ENCODE measurements around the gene NEGR1.

Gene NEGR1

GRCh38 chr1:72229893-72230292, 52.4 kb downstream of the NEGR1 start:
- no peak for DNase-seq

DNA sequence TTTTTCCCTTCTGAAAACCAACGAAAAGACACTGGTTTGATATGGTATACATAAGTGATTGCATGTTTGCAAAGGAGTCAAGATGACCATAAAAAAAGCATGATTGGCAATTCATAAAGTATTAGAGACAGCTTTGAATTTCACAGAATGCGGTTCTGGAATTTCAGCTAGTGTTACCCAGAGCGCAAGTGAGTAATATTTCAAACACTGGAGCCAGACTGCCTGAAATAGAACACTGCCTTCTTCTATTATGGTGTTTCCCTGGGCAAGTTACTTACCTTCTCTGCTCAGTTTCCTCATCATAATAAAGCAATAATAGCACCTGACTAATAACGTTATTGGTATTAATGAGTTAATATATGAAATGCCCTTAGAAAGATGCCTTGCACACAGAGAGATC, 54.7 kb downstream of the NEGR1 start:
- DNase-seq: no peak

- DNase-seq: no peak
Observed at GRCh38 chr1:72224506-72224905, 57.8 kb downstream of the NEGR1 start.

GRCh38 chr1:72221811-72222210, 60.5 kb downstream of the NEGR1 start:
- DNase-seq: no peak

DNA sequence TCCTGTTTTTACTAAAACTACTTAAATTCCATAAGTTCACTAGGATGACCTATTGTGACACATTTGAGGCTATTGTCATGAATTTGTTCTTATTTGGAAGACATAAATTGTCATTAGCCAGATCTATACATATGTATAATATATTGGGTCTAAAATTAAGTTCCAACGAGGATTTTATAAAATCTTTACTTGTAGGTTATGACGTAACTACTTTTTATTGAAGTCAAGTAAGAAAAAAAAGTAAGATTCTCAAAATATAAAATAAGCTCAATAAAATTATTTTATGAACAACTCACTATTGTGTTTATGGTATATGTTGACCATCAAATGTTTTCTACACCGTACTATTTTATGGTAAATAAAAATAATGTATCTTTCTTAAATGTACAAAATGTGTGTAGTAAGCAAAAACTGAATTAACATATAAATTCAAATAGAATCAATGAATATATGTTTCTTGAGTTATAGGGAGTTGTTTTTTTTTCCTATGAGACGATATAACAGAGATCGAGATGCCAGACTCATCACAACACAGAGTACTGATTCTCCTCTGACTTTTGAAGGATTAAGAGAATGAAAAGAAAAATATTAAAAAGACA, 64.1 kb downstream of the NEGR1 start:
- no peak for DNase-seq

DNA sequence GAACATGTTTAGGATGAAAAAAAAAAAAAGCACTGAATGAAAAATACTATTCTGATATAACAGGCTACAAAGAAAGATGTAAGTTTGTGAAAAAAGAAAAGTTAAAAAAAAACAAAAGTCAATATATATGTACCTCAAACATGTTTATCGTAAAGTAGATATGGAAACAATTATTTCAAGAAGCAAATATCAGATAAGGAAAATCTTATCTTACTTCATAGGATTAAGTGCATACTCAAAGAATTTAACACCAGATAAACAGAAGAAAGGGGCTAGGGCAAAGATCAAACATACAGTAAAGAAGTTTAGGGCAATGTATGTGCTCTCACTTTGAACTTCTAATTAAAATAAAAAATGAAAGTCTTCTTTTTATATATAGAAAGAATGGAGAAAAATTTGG, 75.3 kb downstream of the NEGR1 start:
- DNase-seq: no peak

DNA sequence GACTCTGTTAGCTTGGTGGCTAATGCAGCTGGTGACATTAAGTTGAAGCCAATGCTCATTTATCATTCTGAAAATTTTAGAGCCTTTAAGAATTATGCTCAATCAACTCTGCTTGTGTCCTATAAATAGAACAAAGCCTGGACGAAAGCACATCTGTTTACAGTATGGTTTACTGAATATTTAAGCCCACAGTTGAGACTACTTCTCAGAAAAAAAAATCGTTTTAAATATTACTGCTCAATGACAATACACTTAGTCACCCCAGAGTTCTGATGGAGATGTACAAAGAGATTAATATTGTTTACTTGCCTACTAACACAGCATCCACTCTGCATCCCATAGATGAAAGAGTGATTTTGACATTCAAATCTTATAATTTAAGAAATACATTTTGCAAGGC, 79.6 kb downstream of the NEGR1 start:
- DNase-seq: no peak

DNA sequence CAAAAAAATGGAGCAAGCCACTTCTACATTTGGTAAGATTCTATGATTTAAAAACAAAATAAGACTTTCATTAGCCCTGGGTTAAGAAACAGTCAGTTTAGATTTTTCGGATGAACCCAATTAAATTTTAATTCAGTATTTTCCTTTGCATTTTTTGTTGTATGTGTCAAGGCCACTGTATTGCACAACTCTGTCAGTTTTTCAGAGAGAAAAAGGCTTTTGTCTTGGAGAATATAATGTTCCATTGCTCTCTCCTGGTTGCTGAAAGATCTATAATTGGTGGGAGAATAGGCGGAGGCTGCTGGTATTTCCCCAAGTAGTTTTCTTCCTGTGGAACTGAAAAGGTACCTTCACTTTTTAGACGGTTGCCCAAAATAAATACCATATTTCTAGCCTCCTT, 84.6 kb downstream of the NEGR1 start:
- no peak for DNase-seq

DNA sequence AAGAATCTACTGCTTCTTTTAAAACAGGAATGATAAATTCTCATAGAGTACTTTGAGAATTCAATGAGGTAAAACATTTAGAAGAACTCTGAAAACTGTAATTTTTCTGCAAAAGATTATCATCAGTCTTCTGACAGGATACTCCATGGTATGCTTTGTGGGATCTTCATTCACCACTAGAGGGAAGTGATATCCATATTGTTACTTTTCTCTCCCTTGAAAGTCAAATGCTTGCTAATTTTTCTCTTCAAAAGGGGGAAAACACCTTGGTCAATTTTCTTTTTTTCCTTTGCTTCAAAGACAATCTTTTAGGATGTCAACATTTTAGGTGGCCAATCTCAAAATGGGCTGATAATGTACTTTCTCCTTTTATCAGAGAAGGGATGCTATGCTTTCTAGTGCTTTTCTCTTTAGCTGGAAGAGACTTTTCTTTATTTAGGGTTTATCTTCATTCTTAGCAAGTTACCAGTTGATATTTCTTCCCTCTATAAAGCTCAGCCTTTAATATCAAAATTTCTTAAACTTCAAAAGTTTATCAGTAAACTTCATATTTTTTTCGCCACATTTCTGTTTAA, 95.5 kb downstream of the NEGR1 start:
- no peak for DNase-seq

DNA sequence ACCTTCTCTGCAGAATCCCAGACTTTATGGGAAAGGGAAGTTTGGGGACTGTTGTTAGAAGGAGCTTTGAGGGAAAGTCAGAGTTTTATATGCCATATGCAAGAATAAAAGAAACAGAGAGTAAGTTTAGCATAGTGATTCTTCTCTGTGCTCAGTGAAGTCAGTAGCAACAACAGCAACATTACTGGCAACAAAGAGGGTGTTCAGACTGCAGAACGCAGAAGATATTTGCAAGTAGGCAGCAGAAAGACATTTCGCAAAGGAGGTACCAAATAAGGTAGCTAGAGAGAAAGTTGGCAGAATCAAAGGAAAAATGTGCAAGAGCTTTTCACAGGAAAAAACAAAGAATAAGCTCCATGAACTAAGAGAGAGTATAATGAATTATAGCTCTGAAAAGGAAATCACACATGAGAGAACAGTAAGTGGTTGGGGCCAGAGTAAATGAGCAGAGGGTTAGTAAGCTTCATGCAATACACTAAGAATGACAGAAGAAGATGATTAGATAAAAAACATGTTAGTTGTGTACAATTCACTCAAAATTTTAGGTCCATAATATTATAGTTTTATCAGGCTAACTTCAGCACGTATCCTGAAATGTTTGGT, 98.1 kb downstream of the NEGR1 start:
- no peak for DNase-seq

DNA sequence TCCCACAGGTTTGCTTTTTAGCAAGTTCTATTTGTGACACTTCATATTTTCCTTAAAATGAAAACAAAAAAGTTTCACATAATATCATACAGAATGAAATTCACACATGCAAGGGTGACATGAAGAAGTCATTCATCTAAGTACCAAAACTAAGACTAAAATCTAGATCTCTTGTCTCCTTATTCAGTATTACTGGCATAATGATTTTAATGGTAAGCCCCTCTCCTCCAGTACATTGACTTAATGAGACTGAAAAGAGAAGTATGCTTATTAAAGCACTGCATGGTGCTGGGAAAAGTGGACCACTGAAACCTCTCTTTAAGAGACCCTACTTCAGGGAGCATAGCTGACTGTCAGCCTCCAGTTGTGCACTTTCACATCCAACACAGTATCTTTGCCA, 99.5 kb downstream of the NEGR1 start:
- DNase-seq: no peak

GRCh38 chr1:72178266-72178665, 104.1 kb downstream of the NEGR1 start:
- no peak for DNase-seq

GRCh38 chr1:72177711-72178110, 104.6 kb downstream of the NEGR1 start:
- no peak for DNase-seq

GRCh38 chr1:72170246-72170645, 112.1 kb downstream of the NEGR1 start:
- no peak for DNase-seq

DNA sequence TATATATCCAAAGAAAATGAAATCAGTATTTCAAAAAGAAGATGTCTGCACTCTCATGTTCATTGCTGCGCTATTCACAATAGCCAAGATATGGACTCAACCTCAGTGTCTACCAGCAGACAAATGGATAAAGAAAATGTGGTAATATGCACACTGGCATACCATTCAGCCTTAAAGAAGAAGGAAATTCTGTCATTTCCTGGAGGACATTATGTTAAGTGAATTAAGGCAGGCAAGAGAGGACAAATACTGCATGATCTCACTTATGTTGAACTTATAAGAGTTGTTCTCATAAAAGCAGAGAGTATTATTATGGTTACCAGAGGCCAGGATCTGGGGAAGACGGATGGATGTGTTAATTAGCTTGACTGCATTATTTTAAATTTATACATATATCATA, 115.9 kb downstream of the NEGR1 start:
- no peak for DNase-seq

DNA sequence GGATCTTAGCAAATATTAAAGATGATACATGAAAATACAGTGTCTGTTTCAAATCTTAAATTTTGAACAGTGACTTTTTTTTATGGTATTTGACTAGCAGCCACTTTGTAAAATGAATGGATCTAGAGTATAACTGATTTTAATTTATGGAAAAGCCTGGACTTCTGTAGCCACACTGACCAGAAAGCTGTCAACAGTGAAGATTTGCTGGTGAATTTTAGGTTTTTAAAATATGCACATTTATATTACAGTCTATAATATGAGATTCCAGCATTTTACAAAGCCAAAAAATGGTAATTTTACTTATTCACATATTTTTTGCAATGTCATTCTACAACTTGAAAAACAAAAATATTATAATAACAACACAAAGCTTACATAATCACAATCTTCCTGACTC, 131.8 kb downstream of the NEGR1 start:
- no peak for DNase-seq

- no peak for DNase-seq
Observed at GRCh38 chr1:72141875-72142274, 140.5 kb downstream of the NEGR1 start.

DNA sequence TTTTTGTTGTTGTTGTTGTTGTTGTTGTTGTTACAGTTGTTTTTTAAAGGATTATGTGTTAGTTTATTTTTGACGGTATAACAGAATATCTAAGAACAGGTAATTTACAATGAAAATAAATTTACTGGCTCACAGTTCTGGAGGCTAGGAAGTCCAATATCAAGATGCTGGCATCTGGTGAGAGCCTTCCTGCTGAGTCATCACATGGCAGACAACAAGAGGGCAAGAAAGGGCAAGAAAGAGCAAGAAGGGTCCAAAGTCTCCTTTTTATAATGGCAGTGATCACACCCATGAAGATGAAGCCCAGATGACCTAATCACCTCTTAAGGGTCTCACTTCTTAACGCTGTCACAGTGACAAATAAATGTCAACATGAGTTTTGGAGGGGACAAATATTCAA, 142.1 kb downstream of the NEGR1 start:
- DNase-seq: no peak

DNA sequence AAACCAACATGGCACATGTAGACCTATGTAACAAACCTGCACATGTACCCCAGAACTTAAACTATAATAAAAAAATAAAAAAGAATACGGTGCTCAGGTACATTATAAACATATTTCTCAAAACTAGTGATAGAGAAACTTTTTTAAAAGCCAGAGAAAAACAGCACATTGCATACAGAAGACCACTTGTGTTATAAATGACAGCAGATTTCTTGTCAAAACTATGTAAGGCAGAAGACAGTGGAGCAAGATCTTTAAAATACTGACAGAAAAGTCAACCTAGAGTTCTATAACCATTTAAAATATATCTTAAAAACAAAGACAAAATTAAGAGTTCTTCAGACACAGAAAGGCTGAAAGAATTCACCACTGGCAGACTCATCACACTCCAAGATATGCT, 144.7 kb downstream of the NEGR1 start:
- DNase-seq: no peak

- no peak for DNase-seq
Observed at GRCh38 chr1:72129869-72130268, 152.5 kb downstream of the NEGR1 start.

GRCh38 chr1:72122099-72122880, 160.0 kb downstream of the NEGR1 start:
- DNase-seq: no peak

- DNase-seq: no peak
Observed at GRCh38 chr1:72119491-72119890, 162.8 kb downstream of the NEGR1 start.

DNA sequence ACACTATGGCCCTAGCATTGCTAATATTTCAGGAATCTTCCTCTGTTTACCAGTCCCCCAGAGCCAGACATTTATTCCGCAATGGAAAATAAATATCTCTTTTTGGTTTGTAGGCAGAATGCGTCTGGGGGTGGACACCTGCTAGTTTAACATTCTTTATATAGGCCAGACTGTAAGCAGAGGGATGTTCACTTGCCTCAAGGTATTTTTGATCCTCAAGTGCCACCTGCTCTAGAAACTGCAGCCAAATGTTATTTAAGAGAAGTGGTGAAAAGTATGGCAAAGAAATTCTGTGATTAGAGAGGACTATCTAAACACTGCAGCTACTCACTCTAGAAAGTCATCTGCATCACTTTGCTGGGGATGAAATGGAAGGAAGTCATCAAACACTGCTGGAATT, 164.7 kb downstream of the NEGR1 start:
- DNase-seq: no peak

DNA sequence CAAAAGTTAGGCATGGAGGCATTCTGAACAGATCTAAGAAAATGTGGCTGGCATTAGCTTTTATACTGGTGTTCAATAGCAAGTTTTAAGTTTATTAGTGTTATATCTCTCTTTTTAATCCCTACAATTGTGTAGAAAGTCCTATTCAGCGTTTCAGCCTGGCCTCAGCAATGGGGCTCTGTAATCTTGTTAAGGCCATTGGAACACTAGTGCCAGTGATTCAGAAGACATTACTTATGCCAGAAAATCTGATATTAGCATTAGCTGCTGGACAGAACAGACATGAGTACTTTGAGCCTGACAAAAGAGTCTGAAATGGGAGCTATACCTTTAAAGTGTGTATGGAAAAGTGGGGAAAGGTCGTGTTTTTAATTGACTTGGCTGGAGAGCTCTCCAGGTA, 167.0 kb downstream of the NEGR1 start:
- DNase-seq: no peak

Measured in activated CD8-positive, alpha-beta memory T cell treated with anti-CD3 and anti-CD28 coated beads, Interleukin-2, amount 50 U/mL, for 4 hours (primary cell).